Hepatic stellate cell (primary cell): ENCODE data around the gene ETV6.
A peak's percentile ranks its signal among the peaks of the same experiment; 100 is the strongest.

Experiments
- DNase-seq: peaks from one replicate; pipeline ENCODE4 v3.0.0; 2011; ENCODE audit warnings: low spot score

The ETV6 gene

DNA sequence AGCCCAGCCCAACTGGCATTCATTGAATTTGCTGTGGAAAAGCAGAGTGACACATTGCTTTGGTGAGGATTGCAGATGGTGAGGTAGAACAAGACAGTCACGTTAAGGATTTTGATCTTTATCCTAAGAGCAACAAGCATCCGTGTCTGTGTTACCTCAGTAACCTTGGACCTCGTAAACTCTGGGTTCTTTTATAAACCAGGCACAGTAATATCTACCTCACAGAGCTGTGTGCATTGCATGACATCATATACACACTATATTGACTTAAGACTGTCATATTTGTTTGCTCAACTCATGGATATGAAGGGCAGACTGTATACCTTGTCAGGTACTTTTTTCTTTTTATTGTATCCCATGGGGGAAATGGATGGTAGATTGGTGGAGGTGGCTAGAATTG, 156.2 kb downstream of the ETV6 start:
- DNase-seq, result no peak

DNA sequence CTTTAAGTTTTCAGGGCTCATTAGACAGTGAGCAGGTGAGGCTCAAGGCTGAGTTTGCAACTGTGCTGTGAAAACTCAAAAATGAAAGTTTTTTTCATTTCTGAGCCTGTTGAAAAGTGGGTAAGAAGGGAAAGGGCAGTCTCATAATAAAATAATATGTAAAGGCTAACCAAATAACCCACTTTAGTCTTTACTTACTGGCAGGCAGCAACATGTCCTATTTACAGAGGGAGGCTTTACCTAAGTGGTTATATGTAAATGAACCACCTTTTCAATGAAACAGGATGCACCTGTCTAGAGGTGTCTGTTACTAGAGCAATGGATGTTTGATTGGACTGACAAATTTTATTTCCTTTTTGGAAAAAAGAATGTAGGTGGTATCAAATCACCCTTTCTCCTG, 158.0 kb downstream of the ETV6 start:
- no peak for DNase-seq

- DNase-seq, result no peak
Observed at GRCh38 chr12:11808931-11809330, 159.5 kb downstream of the ETV6 start.

DNA sequence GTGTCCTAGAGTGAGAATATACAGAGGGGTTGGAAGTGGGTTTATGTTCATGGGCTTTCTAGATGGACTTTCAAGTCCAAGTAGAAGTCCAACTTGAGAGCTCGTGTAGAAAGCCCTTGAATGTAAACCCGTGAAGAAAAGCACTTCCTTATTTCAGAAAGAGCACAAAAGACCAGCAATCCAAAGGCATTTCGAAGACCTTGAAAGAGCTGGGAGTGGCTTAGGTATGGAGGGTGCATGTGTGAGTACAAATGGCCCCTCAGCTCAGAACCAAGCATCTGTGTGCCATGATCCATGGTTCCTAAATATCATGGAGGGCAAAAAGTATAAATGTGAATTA, 160.7 kb downstream of the ETV6 start:
- DNase-seq, result no peak

- DNase-seq, result no peak
Observed at GRCh38 chr12:11811008-11811407, 161.5 kb downstream of the ETV6 start.

- no peak for DNase-seq
Observed at GRCh38 chr12:11812241-11812585, 162.7 kb downstream of the ETV6 start.

DNA sequence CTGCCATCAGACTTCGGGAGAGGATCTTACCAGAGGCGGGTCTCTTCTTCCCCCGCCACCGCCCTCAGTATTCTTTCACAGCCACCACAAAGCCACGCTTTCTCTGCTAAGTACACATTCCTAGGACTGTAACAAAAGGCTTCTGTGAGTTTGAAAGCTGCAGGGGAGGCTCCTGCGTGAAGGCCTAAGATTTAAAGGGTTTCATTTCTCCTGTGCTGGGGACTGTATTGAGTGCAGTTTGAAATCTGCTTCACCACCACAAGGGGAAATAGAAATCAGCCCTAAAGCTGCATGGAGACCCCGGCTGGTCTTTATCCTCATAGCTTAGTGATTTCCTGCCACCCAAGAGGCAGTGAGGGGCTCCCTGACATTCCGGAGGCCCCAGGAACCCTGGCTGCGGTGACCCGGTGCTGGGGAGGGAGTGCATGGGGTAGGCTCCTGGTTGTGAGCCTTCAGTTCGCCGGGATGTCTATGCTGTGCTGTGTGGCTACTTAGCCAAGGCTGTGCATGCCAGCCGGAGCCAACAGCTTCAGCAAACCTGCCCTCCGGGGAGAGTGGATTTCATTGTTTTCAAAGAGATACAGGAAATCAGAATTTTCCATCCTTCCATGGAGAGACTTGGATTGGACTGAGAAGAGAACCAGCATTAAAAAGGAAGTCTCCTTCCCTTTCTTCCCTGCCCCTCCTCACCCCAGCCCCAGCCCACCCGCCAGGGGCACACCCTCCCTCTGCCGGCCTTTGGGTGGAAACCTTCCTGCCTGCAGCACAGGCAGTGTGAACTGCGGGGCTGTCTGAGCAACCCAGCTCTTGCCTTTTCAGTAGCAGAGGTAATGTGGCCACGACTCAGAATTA, 163.3 kb downstream of the ETV6 start:
- no peak for DNase-seq

DNA sequence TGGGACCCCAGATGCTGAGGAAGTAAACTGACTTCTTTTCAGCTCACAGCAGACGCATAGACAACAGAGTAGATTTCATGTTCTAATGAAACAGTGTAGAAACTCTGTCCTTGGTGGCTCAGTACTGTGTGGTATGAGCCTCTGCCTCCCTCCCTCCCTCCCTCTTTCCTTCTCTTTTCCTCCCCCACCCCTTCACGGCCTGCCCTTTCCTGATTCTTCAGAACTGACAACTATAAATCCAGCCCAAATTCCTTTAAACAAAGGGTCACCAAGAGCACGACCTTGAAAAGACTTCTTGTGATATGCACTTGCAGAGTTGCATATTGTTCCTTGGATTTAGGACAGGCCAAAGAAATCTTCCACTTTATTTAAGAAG, 164.0 kb downstream of the ETV6 start:
- no peak for DNase-seq

DNA sequence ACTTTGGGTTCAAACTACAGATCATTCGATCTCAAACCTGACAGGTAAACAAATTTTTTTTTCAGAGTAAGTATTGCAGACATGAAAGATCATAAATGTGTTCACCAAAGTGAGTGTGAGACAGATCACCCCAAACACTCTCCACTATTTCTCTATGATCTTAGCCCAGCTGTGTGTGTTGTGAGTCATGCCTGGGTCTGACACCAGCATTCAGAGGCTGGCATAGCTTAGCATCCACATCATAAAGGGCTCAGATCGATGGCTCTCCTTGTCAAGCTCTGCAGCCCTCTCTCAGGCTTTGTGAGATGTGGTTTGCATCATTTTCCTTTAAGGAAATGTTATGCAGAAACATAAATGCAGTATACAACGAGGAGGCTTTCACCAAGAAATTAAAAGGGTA, 164.9 kb downstream of the ETV6 start:
- peak; percentile 74 for DNase-seq

- no peak for DNase-seq
Observed at GRCh38 chr12:11815397-11815796, 165.9 kb downstream of the ETV6 start.

DNA sequence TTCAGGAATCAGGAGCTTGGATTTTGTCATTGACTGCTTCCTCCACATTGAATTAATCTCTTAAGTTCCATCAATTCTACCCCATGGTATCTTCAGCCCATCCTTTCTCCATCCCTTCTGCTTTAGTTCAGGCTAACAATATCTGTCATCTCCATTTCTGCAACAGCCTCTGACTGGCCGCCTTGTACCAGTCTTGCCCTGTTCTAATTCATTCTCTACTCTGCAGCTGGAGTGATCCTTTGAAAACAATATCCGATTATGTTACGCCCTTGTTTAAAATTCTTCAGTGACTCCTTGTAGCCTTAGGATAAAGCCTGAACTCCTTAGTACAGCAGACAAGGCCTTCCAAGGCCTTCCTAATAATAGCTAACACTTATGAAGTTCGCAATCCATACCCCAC, 170.2 kb downstream of the ETV6 start:
- no peak for DNase-seq

- DNase-seq, result no peak
Observed at GRCh38 chr12:11820476-11820875, 171.0 kb downstream of the ETV6 start.

DNA sequence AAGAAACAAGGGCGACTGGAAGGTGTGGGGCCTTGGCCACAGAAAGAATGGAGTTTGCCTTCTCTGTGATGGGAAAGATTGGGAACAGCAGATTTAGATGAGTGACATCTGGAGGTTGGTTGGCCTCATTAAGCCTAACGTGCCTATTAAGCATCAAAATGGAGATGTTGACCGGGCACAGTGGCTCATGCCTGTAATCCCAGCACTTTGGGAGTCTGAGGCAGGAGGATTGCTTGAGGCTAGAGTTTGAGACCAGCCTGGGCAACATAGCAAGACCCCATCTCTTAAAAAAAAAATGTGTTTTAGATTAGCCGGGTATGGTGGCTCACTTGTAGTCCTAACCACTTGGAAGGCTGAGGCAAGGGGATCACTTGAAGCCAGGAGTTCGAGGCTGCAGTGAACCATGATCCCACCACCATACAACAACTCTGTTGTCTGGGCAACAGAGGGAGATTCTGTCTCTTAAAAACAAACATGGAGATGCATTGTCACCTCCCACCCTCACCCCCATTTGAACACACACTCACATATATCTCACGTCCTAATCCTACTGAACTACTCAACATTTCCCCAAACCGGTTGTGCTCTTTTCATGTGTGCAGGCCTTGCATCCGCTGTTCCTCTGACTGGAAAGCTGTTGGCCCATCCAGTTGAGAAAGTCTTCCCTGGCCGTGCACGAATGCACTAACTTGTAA, 172.1 kb downstream of the ETV6 start:
- DNase-seq, result no peak

DNA sequence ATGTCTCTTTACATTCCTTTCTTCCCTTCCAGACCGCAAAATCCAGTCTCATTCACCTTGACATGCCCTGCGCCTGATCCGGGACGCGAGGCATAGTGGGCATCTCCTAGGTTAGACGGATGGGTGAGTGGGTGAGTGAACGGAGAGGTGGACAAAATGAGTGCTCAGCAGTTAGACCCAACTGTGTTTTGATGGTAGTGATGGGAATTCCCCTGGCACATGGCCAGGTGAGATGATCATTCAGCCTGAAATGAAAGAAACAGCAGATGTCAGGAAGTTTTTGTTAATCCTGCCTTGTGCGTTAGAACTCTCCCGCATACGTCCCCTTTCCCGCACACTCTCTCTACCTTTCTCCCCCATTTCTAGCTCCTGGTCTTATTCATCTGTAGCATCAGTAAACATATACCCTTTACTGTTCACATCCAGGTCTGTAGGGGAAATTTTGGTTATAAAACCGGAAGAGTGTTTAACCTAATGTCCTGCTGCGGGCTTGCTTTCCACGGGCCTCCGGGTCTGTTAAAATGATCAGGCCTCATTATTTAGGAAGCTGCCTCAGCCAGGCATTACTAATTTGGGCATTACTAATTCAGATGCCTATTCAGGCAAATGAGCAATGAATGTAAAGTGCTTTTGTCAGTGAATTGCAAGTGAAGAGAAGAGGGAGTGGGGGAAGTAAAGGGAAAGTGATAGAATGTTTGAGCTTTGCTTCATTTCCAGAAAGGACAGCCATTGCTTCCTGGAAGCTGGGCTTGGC, 172.8 kb downstream of the ETV6 start:
- no peak for DNase-seq

DNA sequence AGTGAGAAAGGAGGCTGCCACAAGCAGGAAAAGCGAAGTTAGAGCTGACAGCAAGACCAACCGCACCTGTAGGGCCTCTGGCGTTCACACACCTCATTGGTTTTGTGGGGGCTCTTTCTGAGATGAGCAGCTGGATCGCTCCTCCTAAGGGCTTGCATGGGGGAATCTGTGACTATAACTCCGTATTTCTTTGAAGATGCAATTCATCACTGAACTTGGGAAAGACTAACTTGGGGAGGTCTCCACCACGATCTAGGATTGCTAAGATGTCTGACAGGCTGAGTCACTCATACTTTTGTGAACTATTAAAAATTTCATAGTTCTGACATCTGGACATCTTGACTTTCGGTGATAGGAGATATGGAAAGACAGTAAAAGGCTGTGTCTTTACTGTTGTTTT, 173.6 kb downstream of the ETV6 start:
- peak; percentile 73 for DNase-seq

DNA sequence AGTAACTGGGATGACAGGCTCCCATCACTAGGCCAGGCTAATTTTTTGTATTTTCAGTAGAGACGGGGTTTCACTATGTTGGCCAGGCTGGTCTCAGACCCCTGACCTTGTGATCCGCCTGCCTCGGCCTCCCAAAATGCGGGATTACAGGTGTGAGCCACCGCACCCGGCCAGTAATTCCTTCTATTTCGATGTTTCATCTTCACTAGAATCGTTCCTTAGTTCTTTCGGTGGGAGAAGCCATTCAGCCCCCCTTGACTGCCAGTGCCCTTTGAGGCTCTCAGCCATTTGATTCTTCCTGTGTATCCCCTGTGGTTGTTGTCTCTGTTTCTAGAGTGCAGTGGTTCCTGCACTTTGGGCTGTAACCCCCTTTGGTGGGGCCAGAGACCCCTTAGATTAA, 174.1 kb downstream of the ETV6 start:
- no peak for DNase-seq

DNA sequence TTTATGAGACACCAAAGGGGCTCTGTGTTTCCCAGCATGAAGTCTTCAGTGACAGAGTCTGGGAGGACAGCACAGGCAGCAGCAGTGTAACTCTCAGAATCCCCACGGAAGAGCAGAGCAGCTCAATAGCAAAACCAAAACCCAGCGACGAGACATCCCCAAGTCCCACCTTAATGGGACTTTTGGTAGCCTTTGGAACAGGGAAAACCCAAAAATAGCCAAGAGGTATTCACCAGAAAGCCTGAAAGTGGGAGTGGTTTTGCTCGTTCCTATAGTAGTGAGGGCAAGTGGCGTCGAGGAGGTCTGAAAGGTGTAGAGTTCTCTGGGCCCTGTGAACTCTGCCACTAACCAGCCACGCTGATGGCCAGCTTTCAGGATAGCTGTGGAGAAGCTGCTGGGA, 174.6 kb downstream of the ETV6 start:
- no peak for DNase-seq

GRCh38 chr12:11824736-11825135, 175.3 kb downstream of the ETV6 start:
- no peak for DNase-seq

DNA sequence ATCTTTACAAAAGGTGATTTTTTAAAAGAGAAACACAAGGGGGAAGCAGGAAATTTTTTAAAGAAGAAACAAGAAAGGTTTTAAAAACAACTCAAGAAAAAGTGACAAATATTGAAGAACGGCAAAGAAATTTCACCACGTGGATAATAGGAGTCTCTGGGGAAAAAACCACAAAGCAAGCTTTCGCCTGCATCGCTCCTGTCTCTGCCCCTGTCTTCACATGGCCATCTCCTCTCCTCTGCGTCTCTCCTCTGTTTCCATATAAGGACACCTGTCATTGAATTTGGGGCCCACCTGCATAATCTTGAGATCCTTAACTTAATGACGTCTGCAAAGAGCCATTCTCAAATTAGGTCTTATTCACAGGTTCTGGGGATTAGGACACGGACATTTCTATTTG, 175.8 kb downstream of the ETV6 start:
- DNase-seq, result no peak

- DNase-seq, result no peak
Observed at GRCh38 chr12:11826574-11826973, 177.1 kb downstream of the ETV6 start.

DNA sequence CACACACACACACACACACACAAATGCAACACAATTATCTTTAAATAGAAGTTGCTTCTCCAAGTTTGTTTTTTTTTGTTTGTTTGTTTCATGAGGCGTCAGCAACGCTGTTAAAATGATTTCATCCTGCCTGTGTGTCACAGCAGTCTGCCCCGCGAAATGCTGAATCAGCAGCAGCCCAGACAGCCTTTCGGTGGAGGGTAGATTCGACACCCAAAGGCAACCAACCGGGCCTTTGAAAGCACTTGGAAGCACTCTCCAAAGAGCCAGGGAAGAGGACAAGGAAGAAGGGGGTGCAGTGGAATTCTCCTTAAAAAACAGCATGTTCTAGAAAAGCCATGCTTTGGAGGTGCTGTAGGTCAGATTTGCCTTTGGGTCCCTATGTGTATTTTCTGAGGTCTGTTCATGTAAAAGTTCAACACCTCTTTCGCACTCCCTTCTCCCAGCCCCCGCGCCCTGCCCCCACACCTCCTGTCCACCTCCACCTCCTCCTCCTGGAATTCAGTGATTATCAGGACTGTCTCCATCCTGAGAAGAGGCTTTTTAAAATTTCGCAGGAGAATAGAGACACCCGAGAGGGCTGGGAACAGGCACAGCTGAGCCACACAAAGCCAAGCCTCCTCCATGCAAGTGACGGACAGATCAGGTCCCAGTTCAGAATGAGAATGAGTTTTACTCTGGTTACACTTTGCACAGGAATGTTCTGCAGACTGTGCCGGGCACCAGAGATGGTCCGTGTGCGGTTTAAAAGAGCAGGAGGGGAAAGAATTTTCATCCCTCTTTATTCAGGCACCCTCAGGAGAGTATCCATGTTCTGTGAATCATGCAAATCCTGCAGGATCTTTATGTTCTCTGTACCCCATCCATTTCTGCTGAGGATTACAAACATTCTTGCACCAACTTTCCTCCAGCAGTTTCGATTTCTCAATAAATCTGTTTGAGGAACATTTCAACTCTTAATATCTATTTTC, 177.9 kb downstream of the ETV6 start:
- DNase-seq, result no peak

DNA sequence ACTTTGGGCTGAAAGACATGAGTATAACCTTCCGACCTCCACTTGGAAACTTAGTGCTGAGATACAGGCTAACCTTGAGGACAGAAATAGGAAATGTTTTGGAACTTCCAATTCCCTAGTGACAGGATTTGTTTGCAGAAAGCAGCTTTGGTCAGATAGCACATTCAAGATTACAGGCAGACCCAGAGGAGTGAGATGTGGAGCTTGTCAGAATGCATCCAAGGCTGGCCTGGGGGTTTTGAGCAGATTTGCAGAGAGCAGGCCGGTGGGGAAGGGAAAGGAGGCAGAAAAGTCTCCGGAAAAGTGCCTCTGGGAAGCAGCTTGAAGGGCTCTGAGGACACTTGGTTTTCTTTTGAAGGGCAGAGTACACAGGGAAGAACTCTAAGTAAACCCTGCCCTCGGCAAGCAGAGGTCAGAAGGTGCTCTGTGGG, 180.3 kb downstream of the ETV6 start:
- no peak for DNase-seq
